HG02981 (cell line): ENCODE data around the gene BRAT1.

Experiments
- ATAC-seq: cut with Tn5 transposase; IDR thresholded peaks from one replicate; pipeline ENCODE4 v1.9.1; 2021; ENCODE audit warnings: mild to moderate bottlenecking, moderate library complexity; ENCODE audit not compliant: unreplicated experiment

The BRAT1 gene

DNA sequence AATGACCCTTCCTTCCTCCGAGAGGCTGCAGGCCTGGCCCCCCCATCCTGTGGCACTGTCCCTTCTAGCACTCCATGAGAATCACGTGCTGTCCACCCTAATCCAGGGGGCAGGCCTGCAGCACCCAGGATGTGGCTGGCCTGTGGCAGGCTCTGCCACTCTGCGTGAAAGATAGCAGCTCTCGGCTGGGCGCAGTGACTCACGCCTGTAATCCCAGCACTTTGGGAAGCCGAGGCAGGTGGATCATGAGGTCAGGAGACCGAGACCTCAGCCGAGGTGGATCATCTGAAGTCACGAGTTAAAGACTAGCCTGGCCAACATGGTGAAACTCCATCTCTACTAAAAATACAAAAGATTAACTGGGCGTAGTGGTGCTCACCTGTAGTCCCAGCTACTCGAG, 54.6 kb downstream of the BRAT1 start:
- no peak for ATAC-seq

DNA sequence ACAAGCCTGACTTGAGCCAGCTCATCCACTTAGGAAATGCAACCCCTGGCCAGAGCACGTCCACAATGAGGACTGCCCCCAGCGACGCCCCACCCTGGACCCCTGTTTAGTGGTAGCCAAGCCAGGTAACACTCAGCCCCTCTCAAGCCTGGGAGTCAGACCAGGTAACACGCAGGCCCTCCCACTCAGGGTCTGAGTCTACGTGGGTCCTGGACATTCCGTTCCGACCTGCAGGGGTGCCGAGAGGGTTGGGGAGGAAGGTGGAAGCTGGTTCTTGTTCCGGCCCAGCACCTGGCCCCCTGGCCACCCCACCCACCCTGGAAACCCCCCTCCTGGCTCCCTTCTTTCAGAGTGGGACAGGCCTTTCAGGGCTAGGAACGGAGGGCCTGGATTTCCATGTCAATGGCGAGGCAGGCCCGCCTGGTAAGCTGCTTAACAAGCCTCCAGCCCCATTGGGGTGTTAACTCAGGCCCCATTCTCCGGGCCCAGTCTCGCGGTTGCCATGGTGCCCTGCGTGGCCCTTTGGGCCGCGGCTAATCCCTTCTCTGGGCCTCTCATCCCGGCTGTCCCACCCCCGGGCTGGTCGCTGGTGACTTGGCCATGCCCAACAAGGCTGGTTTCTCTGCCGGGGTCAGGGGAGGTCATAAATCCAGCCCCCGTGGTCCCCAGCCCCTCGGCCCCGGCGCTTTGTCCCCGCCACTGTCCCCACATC, 55.4 kb downstream of the BRAT1 start:
- no peak for ATAC-seq

GRCh38 chr7:2499181-2499580, 56.1 kb downstream of the BRAT1 start:
- ATAC-seq: no peak

DNA sequence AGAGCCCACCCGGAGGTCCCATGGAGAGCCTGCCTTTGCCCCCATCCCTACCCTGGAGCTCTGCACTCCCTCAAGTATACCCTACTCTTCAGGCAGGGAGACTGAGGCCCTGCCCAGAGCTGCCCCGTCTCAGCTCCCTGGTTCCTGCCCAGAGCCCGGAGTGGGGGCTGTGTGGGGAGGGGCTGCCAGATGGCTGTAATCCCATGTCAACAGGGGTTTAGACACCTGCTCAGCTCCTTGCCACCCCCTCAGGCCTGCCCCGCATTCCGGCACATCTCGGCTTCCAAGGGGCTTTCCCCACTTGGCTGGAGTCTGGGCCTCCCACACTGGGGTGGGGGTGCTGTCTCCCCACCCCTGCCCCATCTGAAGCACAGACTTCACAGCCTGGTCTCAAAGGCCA, 56.6 kb downstream of the BRAT1 start:
- ATAC-seq: no peak

DNA sequence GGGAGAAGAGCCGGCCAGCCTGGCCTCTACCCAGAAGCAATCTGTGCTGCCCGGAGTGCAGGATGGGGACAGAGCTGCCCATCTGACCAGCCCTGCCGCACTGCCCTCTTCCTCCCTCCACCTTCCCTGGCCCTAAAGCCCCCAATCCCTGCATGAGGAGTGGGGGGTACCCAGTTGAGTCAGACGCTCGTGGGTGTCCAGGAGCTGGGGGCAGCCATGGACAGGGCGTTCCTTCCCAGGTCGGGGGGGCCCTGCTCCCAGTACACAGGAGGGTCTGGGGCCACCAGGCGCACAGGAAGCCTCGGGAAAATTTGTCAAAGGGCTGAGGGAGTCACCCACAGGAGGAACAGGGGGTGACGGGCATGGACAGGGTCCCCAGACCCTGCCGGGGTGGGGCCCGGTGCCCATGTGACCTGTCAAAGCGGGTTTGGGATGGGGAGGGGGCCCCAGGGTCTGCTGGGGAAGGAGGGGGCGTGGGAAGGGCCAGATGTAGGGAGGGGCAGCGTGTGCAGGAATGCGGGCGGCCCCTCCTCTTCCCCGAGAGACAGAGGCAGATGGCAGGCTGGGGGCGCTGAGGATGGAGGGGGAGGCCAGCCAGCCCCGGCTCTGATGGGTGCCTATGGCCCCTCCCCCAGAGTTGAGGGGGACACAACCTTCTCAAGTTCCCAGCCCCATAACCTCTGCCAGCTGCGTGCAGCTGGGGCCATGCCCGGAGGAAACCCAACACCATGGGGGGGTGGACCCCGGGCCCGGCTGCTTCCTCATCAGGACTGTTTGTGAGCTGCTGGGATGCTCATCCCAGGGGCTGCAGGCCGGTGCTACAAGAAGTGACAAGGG, 57.6 kb downstream of the BRAT1 start:
- no peak for ATAC-seq

GRCh38 chr7:2497065-2497464, 58.3 kb downstream of the BRAT1 start:
- no peak for ATAC-seq

DNA sequence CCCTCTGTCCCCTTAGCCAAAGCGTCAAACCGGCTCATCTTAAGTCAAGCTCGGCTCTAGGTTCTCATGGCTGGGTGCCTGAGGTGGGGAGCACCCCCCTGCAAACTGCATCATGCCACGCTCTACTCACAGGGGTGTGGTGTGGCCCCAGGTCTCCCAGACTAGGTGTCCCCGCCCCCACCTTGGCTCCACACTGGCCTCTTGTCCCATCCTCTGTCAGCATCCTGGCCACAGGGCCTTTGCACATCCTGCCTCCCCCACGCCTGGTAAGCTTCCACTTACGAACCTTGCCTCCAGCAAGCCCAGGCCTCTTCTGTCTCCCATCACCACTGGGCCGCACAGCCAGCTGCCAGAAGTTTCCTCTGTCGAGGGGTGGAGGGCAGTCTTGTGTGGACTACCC, 58.9 kb downstream of the BRAT1 start:
- ATAC-seq: no peak

GRCh38 chr7:2495418-2496299, 59.7 kb downstream of the BRAT1 start:
- ATAC-seq: no peak

GRCh38 chr7:2494191-2495130, 60.9 kb downstream of the BRAT1 start:
- ATAC-seq: no peak

- ATAC-seq: no peak
These were observed 61.8 kb downstream of the BRAT1 start for GRCh38 chr7:2493205-2494164.

DNA sequence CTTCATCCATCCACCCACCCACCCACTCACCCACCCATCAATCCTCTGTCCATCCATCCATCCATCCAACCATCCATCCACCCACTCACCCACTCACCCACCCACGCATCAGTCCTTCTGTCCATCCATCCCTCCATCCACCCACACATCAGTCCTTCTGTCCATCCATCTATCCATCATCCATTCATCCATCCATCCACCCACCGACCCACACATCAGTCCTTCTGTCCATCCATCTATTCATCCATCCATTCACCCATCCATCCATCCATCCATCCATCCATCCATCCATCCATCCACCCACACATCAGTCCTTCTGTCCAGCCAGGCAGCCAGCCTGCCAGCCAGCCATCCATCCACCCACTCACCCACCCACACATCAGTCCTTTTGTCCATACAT, 63.3 kb downstream of the BRAT1 start:
- no peak for ATAC-seq

- no peak for ATAC-seq
These were observed 65.1 kb downstream of the BRAT1 start for GRCh38 chr7:2490181-2490651.

GRCh38 chr7:2488681-2489080, 66.6 kb downstream of the BRAT1 start:
- no peak for ATAC-seq

- ATAC-seq: no peak
These were observed 67.1 kb downstream of the BRAT1 start for GRCh38 chr7:2488272-2488645.
